ENCODE data around the gene C1orf226. TPM values are rescaled to one million over a fixed set of nuclear protein-coding genes. Genes with fewer than 3 reads are reported as not detected.

Gene C1orf226
- total and polyA plus RNA-seq, 2 experiments from 2014 or later: 5.1 to 10.0 TPM

DNA sequence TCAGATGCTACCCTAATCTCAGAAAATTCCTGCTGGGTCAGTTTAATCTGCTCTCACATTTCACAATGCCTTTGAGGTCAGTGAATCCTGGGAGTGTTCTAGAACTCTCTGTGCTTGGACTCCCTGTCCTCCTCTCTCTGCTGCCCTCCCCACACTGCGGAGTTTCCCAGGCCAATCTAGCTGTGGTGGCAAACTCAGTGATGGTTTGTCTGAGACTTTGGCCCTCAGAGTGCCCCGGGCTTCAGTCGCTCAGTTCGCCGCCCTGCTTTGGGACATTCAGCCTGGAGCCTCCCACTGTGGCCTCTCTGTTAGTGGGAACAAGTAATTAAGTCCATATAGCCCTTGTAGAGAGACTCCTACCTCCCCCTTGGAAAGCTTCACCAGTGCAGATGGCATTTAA, 7.1 kb downstream of the C1orf226 start:
- H3K27ac ChIP-seq: no peak overlapping the region
- no peaks in the 10 kb centered on the region for H3K27me3 ChIP-seq
- no peak overlapping the region for H3K4me3 ChIP-seq
- no peaks in the 10 kb centered on the region for H3K36me3 ChIP-seq
- no peaks in the 10 kb centered on the region for H3K9me3 ChIP-seq (ENCODE audit: low read depth)
- TF ChIP-seq, protein P1, sequence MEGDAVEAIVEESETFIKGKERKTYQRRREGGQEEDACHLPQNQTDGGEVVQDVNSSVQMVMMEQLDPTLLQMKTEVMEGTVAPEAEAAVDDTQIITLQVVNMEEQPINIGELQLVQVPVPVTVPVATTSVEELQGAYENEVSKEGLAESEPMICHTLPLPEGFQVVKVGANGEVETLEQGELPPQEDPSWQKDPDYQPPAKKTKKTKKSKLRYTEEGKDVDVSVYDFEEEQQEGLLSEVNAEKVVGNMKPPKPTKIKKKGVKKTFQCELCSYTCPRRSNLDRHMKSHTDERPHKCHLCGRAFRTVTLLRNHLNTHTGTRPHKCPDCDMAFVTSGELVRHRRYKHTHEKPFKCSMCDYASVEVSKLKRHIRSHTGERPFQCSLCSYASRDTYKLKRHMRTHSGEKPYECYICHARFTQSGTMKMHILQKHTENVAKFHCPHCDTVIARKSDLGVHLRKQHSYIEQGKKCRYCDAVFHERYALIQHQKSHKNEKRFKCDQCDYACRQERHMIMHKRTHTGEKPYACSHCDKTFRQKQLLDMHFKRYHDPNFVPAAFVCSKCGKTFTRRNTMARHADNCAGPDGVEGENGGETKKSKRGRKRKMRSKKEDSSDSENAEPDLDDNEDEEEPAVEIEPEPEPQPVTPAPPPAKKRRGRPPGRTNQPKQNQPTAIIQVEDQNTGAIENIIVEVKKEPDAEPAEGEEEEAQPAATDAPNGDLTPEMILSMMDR (IDR thresholded peaks at IDR 0.05; ENCODE audit: low read depth, low read length): peak; percentile 2
- DNase-seq (ENCODE audit: low read depth in 1 of 2, low spot score in 1 of 2): peak in 1 of 2 donors; percentile 80
- no peaks in the 10 kb centered on the region for H3K4me1 ChIP-seq (ENCODE audit: low read depth)

DNA sequence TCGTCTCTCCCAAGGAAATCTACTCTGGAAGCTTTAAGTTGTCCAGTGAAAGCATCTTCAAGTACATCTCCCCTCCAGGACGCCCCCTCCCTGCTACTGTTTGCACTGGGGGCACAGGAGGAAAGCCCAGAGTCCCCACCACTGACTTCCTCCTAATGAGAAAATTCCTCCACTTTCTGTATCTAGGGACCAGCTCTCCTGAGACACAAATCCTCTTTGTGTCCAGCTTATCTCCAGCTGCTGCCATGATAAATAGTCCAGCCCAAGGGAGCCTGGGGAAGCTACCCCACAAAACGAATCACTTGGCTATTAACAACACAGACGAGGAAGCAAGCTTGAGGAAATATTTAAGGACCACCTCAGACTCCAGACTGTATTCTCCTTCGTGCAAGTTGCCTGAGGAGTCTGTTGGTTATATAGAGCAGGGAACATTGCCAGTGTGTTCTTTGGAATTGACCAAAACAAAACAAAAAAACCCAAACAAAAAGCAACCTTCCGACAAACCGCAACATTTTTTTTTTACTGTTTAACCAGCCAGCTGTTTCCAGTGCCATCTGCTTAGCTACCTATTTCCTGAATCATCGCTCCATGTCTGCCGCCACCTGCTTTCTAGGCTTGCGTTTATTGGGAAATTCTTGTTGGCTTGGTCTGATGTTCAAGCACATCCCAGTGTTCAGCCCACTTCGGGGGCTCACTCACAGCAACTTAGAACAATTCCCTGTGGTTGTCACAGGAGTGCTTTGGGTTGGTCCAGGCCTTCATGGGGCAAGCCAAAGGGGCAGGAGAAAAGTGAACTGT, 7.7 kb downstream of the C1orf226 start:
- no peaks in the 10 kb centered on the region for H3K4me1 ChIP-seq (ENCODE audit: low read depth)
- no peaks in the 10 kb centered on the region for H3K27me3 ChIP-seq
- TF ChIP-seq, protein P1 (IDR thresholded peaks at IDR 0.05; ENCODE audit: low read depth, low read length): no peak
- H3K27ac ChIP-seq: no peak overlapping the region
- H3K9me3 ChIP-seq (ENCODE audit: low read depth): no peaks in the 10 kb centered on the region
- H3K36me3 ChIP-seq: no peaks in the 10 kb centered on the region
- peak in 1 of 2 donors; percentile 49 for DNase-seq (ENCODE audit: low read depth in 1 of 2, low spot score in 1 of 2)
- no peak overlapping the region for H3K4me3 ChIP-seq

DNA sequence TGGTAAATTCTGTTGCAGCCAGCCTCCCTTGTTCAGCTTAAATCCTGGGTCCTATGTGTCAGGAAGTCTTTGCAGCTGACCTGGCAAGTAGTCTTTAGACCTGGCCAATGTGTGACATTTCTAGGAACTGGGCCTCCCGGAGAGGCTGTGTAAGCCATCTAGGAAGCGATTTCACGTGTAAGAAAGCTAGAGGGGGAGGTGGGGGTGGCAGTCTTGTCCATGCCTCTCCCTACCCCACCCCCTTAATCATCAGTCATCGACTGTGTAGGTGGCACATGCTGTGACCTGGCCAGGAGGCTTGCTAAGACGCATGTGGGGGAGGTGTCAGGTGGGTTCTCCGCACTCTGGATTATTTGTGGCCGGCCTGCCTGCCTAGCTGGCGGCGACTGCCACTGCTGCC, 8.4 kb downstream of the C1orf226 start:
- DNase-seq (ENCODE audit: low read depth in 1 of 2, low spot score in 1 of 2): no peak
- TF ChIP-seq, protein P1 (IDR thresholded peaks at IDR 0.05; ENCODE audit: low read depth, low read length): no peak

DNA sequence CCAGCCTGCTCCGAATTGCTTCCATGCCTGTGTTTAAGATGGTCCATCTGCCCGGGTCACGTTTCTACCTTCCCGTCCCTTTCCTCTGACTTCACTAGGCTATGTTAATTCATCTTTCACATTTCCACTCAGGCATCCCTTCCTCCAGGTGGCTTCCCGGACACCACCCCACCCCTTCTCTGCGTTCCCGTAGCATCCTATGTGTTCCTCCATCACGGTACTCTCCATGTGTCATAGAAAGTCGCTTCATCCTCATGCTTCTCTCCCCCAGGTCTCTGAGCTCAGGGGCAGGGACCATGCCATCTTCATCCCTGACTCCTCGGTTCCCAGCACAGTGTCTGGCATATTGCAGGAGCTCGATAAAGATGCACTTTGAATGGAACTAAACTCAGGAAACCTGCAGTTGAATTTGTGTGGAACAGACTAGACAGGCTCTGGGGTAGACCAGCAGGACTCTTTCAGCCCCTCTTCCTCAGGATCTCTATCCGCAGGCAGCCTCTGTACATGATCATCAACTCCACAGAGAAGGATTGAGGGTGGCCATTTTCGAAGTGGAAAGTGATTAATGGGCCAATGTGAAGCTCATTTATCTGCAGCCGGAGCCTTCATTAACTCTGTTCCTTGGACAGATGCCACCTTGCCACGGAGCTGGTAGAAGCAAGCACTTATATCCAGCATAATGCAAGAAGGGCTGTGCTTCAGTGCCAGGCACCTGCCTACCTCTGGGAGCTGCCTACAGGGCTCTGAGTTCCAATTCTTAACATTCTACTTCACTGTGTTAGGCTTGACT, 9.1 kb downstream of the C1orf226 start:
- Histone ChIP-seq H3K36me3 (no peaks in the 10 kb centered on the region), H3K4me1 (ENCODE audit: low read depth) (no peaks in the 10 kb centered on the region), H3K4me3 (no peak overlapping the region), H3K9me3 (ENCODE audit: low read depth) (no peaks in the 10 kb centered on the region), H3K27me3 (no peaks in the 10 kb centered on the region), H3K27ac (no peak overlapping the region)
- TF ChIP-seq, protein P1 (IDR thresholded peaks at IDR 0.05; ENCODE audit: low read depth, low read length): no peak
- no peak for DNase-seq (ENCODE audit: low read depth in 1 of 2, low spot score in 1 of 2)

More for the DNA sequence above, 8.4 kb downstream of the C1orf226 start:
- Histone ChIP-seq H3K9me3 (ENCODE audit: low read depth) (no peaks in the 10 kb centered on the region), H3K4me3 (no peak overlapping the region), H3K27ac (no peak overlapping the region), H3K36me3 (no peaks in the 10 kb centered on the region), H3K27me3 (no peaks in the 10 kb centered on the region), H3K4me1 (ENCODE audit: low read depth) (no peaks in the 10 kb centered on the region)

DNA sequence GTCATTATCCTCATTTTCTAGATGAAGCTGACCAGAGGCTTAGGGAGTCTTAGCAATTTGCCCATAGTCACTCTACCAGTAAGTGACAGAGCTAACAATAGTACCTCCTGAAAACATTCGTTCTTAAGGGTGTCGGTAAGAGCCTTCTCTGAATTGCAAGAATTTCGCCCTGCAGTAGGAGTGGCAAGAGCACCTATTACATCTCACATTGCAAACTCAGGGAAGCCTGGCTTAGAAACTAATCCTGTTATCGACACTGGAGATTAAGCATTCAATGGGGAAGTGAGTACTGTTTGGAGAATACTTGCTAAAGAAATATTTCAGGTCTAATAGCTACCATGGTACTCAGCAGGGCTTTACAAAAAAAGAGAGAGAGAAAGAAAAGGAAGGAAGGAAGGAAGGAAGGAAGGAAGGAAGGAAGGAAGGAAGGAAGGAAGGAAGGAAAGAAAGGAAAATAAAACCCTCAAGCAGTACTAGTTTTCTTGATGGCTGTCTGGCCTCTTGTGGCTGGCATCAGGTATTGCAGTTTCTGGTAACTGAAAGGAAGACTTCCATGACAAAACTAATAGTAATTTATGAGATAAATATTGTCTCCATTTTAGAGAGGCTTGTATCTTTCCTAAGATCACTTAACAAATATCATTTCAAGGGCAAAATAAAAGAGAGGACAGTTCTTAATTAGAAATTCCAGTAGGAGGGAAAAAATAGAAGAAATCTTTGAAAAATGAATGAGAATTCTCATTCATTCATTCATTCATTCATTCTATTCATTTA, 10.4 kb downstream of the C1orf226 start:
- peak; percentile 48 to 68 for DNase-seq (ENCODE audit: low read depth in 1 of 2, low spot score in 1 of 2)
- no peaks in the 10 kb centered on the region for H3K9me3 ChIP-seq (ENCODE audit: low read depth)
- H3K36me3 ChIP-seq: no peaks in the 10 kb centered on the region
- H3K27ac ChIP-seq: no peak overlapping the region
- TF ChIP-seq, protein P1 (IDR thresholded peaks at IDR 0.05; ENCODE audit: low read depth, low read length): peak; percentile 88
- no peak overlapping the region for H3K4me3 ChIP-seq
- H3K4me1 ChIP-seq (ENCODE audit: low read depth): no peaks in the 10 kb centered on the region
- H3K27me3 ChIP-seq: no peaks in the 10 kb centered on the region
